Liver (tissue), 3 donors: Measurements from ENCODE around the gene GAMT.

Source experiments
- EGR1 ChIP-seq, 2 donors: IDR thresholded peaks; 2 replicates each; pipeline ENCODE4 v1.6.1; 2016 to 2018; ENCODE audit warnings: antibody characterized with exemption in 2 of 2, low read depth in 2 of 2
- FOXA1 ChIP-seq: IDR thresholded peaks from 2 replicates; pipeline ENCODE4 v1.6.1; 2016; ENCODE audit warnings: antibody characterized with exemption
- GABPA ChIP-seq, 2 donors: IDR thresholded peaks in 1 of 2; conservative IDR thresholded peaks in 1 of 2; 2 replicates each; pipeline ENCODE4 v1.6.1; 2016; ENCODE audit warnings: antibody characterized with exemption in 2 of 2, mild to moderate bottlenecking in 1 of 2, moderate library complexity in 1 of 2
- RXRA ChIP-seq, 2 donors: IDR thresholded peaks; 2 replicates each; pipeline ENCODE4 v1.6.1; 2017 to 2018; ENCODE audit warnings: antibody characterized with exemption in 2 of 2, mild to moderate bottlenecking in 1 of 2
- TAF1 ChIP-seq: conservative IDR thresholded peaks from 2 replicates; pipeline ENCODE4 v1.6.1; 2016; ENCODE audit warnings: antibody characterized with exemption, mild to moderate bottlenecking
- YY1 ChIP-seq: IDR thresholded peaks from 2 replicates; pipeline ENCODE4 v1.6.1; 2016; ENCODE audit warnings: antibody characterized with exemption, mild to moderate bottlenecking
- TF ChIP-seq, protein P1 (sequence below): fragments of 150-350 bp; IDR thresholded peaks from 2 replicates; pipeline ENCODE4 v1.5.1; 2017; ENCODE audit warnings: improper control_type of control experiment, low read depth, low read length; ENCODE audit not compliant: missing input control
- TF ChIP-seq, protein P2 (sequence below): IDR thresholded peaks from 2 replicates; pipeline ENCODE4 v1.6.1; 2016; ENCODE audit warnings: antibody characterized with exemption
- donor health status: healthy.
- donor health status: healthy.

DNA sequence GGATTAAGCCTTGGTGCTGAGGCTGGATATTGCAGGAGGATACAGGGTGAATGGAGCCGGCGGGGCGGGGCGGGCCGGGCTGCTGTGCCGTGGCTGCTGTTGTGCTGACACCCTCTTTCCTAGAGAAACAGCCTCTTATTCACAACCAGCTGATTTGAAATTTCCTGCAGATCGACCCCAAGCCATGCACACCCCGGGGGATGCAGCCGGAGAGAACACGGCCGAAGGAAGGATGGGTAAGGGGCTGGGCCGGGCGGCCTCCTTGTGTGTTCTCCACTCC is 17.1 kb upstream of the GAMT start:
- TF ChIP-seq, protein P1, sequence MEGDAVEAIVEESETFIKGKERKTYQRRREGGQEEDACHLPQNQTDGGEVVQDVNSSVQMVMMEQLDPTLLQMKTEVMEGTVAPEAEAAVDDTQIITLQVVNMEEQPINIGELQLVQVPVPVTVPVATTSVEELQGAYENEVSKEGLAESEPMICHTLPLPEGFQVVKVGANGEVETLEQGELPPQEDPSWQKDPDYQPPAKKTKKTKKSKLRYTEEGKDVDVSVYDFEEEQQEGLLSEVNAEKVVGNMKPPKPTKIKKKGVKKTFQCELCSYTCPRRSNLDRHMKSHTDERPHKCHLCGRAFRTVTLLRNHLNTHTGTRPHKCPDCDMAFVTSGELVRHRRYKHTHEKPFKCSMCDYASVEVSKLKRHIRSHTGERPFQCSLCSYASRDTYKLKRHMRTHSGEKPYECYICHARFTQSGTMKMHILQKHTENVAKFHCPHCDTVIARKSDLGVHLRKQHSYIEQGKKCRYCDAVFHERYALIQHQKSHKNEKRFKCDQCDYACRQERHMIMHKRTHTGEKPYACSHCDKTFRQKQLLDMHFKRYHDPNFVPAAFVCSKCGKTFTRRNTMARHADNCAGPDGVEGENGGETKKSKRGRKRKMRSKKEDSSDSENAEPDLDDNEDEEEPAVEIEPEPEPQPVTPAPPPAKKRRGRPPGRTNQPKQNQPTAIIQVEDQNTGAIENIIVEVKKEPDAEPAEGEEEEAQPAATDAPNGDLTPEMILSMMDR: no peak
- no peak for TF ChIP-seq FOXA1
- no peak for TF ChIP-seq RXRA (IDR thresholded peaks at IDR 0.05)
- TF ChIP-seq YY1: no peak
- TF ChIP-seq GABPA (IDR thresholded peaks at IDR 0.05 in 1 of 2, conservative IDR thresholded peaks at IDR 0.05 in 1 of 2): no peak
- no peak for TF ChIP-seq EGR1 (IDR thresholded peaks at IDR 0.05; ENCODE audit: low read depth in 2 of 2)
- TF ChIP-seq, protein P2, sequence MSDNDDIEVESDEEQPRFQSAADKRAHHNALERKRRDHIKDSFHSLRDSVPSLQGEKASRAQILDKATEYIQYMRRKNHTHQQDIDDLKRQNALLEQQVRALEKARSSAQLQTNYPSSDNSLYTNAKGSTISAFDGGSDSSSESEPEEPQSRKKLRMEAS: no peak
- TF ChIP-seq TAF1: no peak
